ENCODE data around the gene TMCO6. TPM values are rescaled to one million over a fixed set of nuclear protein-coding genes. Genes with fewer than 3 reads are reported as not detected.

Gene TMCO6
- total and polyA plus RNA-seq, 3 donors from 2014 or later: 34.5 to 103 (median 58.0) TPM

DNA sequence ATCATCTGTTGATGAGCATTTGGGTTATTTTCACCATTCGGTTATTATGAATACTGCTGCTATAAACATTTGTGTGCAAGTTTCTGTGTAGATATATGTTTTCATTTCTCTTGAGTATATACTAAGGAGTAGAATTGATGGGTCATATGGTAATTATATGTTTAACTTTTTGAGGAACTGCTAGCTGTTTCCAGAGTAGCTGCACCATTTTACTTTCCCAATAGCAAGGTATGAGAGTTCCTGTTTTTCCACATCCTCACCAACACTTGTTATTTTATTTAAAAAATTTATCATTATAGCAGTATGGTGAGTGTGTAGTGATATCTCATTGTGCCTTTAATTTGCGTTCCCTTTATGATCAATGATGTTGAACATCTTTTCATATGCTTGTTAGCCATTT is 35.5 kb upstream of the TMCO6 start:
- no peaks in the 10 kb centered on the region for H3K27me3 ChIP-seq
- no peak overlapping the region for H3K4me3 ChIP-seq
- intact Hi-C loops (cut with DNase I; ENCODE audit: low total_unique reads): no loop called here
- no peak for DNase-seq
- H3K4me1 ChIP-seq: no peaks in the 10 kb centered on the region
- no peaks in the 10 kb centered on the region for H3K9me3 ChIP-seq
- TF ChIP-seq POLR2A (IDR thresholded peaks at IDR 0.05): no peak
- TF ChIP-seq, protein P1, sequence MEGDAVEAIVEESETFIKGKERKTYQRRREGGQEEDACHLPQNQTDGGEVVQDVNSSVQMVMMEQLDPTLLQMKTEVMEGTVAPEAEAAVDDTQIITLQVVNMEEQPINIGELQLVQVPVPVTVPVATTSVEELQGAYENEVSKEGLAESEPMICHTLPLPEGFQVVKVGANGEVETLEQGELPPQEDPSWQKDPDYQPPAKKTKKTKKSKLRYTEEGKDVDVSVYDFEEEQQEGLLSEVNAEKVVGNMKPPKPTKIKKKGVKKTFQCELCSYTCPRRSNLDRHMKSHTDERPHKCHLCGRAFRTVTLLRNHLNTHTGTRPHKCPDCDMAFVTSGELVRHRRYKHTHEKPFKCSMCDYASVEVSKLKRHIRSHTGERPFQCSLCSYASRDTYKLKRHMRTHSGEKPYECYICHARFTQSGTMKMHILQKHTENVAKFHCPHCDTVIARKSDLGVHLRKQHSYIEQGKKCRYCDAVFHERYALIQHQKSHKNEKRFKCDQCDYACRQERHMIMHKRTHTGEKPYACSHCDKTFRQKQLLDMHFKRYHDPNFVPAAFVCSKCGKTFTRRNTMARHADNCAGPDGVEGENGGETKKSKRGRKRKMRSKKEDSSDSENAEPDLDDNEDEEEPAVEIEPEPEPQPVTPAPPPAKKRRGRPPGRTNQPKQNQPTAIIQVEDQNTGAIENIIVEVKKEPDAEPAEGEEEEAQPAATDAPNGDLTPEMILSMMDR (IDR thresholded peaks at IDR 0.05): no peak
- no peak overlapping the region for H3K27ac ChIP-seq
- H3K36me3 ChIP-seq (ENCODE audit: low read depth, missing control alignments): no peaks in the 10 kb centered on the region
- 94% methylated on average over 2 of the region's 2 CpGs for WGBS, 2 donors

DNA sequence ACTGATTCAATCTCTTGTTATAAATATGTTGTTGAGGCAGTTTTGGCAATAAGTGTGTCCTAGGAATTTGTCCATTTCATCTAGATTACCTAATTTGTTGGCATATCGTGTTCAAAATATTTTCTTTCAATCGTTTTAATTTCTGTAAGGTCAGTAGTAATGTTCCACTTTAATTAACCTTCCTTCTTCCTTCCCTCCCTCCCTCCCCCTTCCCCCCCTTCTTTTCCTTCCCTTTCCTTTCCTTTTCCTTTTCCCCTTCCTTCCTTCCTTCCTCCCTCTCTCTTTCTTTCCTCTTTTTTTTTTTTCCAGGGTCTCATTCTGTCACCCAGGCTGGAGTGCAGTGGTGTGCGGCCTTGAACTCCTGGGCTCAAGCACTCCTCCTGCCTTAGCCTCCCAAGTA is 33.4 kb upstream of the TMCO6 start:
- 80 to 81% methylated on average over 3 of the region's 3 CpGs for WGBS, 2 donors
- no peak for DNase-seq
- intact Hi-C loops (cut with DNase I; ENCODE audit: low total_unique reads): no loop called here

DNA sequence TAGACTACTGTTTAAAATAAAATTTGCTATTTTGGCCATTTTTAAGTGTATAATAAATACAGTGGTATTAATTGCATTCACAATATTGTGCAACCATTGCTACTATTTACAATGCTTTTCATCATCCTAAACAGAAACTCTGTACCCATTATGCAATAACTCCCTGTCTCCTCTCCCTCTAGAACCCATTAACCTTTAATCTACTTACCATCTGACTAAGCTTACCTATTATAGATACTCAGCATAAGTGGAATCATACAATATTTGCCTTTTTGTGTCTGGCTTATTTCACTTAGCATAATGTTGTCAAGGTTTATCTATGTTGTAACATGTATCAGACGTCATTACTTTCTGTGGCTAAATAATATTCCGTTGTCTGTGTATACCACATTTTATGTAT is 32.2 kb upstream of the TMCO6 start:
- intact Hi-C loops (cut with DNase I; ENCODE audit: low total_unique reads): no loop called here
- H3K36me3 ChIP-seq (ENCODE audit: low read depth, missing control alignments): no peaks in the 10 kb centered on the region
- H3K4me1 ChIP-seq: peaks cover 4% of the 10 kb centered on the region
- TF ChIP-seq, protein P1 (IDR thresholded peaks at IDR 0.05): no peak
- no peak for TF ChIP-seq POLR2A (IDR thresholded peaks at IDR 0.05)
- WGBS, 2 donors: 82 to 84% methylated on average over 2 of the region's 2 CpGs
- no peak overlapping the region for H3K4me3 ChIP-seq
- DNase-seq: no peak
- H3K27me3 ChIP-seq: no peaks in the 10 kb centered on the region
- no peak overlapping the region for H3K27ac ChIP-seq
- no peaks in the 10 kb centered on the region for H3K9me3 ChIP-seq

More for the DNA sequence above, 33.4 kb upstream of the TMCO6 start:
- Histone ChIP-seq H3K4me3 (no peak overlapping the region), H3K36me3 (ENCODE audit: low read depth, missing control alignments) (no peaks in the 10 kb centered on the region), H3K4me1 (no peaks in the 10 kb centered on the region), H3K27ac (no peak overlapping the region), H3K9me3 (no peaks in the 10 kb centered on the region), H3K27me3 (no peaks in the 10 kb centered on the region)
- no peak for TF ChIP-seq POLR2A (IDR thresholded peaks at IDR 0.05)
- TF ChIP-seq, protein P1 (IDR thresholded peaks at IDR 0.05): no peak

DNA sequence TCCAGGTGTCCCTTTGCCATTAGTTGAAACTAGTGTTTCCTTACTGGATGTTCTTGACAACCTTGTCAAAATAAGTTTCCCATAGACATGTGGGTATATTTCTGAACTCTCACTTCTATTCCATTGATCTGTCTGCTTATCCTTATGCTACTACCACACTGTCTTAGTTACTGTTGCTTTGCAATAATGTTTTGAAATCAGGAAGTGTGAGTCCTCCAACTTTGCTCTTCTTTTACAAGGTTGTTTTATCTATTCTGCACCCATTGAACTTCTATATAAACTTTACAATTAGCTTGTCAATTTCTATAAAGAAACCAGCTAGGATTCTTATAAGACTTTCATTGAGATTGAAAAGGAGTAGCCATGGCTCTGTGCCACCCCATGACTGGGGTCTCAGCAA is 30.5 kb upstream of the TMCO6 start:
- no peak for DNase-seq
- Histone ChIP-seq H3K27ac (no peak overlapping the region), H3K4me3 (no peak overlapping the region), H3K36me3 (ENCODE audit: low read depth, missing control alignments) (no peaks in the 10 kb centered on the region), H3K9me3 (no peaks in the 10 kb centered on the region), H3K27me3 (no peaks in the 10 kb centered on the region), H3K4me1 (peaks cover 4% of the 10 kb centered on the region)
- intact Hi-C loops (cut with DNase I; ENCODE audit: low total_unique reads): no loop called here
- TF ChIP-seq, protein P1 (IDR thresholded peaks at IDR 0.05): no peak
- no peak for TF ChIP-seq POLR2A (IDR thresholded peaks at IDR 0.05)

DNA sequence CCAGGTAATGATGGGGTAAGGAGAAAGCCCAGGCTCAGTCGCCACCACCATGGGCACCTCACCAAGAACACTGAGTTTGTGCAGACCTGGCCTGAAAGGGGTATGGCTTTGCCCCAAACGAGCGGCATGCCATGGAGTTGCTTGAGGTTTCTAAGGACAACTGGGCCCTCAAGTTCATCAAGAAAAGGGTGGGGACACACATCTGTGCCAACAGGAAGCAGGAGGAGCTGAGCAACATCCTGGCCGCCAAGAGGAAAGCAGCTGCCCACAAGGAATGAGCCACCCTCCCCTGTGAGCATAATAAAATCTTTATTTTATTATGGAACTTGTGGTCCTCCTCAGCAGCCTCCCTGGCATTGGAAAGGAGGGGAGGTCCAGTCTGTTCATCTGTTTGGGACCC is 30.1 kb upstream of the TMCO6 start:
- Histone ChIP-seq H3K27ac (peak overlapping the region in 1 of 2 donors; percentile 12), H3K36me3 (ENCODE audit: low read depth, missing control alignments) (no peaks in the 10 kb centered on the region), H3K4me3 (no peak overlapping the region), H3K9me3 (no peaks in the 10 kb centered on the region), H3K27me3 (no peaks in the 10 kb centered on the region), H3K4me1 (peaks cover 4% of the 10 kb centered on the region)
- TF ChIP-seq, protein P1 (IDR thresholded peaks at IDR 0.05): no peak
- no peak for TF ChIP-seq POLR2A (IDR thresholded peaks at IDR 0.05)
- WGBS, 2 donors: 77 to 80% methylated on average over 4 of the region's 4 CpGs
- intact Hi-C loops (cut with DNase I; ENCODE audit: low total_unique reads): no loop called here
- DNase-seq: no peak
